Activated B cell treated with CpG ODN at 0.5 μM for 24 hours (primary cell): Measurements from ENCODE around the gene GALNT9. TPM values are rescaled to one million over a fixed set of nuclear protein-coding genes. Genes with fewer than 3 reads are reported as not detected.

ENCODE experiments used
- ATAC-seq: fragments of 200-7000 bp; cut with Tn5 transposase; one replicate; pipeline ENCODE4 v1.10.0; 2021; ENCODE audit warnings: low read depth, mild to moderate bottlenecking, moderate library complexity
- CTCF ChIA-PET: fragments of 350-600 bp; sonication (Branson Sonifier 250); formaldehyde crosslinking; loops from one replicate; lab custom pipeline; 2021; ENCODE audit warnings: antibody characterized with exemption; lab: Charles Lee
- POLR2A ChIA-PET: fragments of 350-600 bp; sonication (Branson Sonifier 250); formaldehyde crosslinking; loops from one replicate; lab custom pipeline; 2021; ENCODE audit warnings: antibody characterized with exemption; lab: Charles Lee
- DNase-seq: peaks from one replicate; pipeline ENCODE4 v3.0.0; 2022
- H3K27ac Mint-ChIP-seq: one replicate; pipeline ENCODE4 v1.8.0; 2020; ENCODE audit warnings: mixed read lengths
- H3K27me3 Mint-ChIP-seq: one replicate; pipeline ENCODE4 v1.8.0; 2021; ENCODE audit warnings: mixed read lengths
- H3K36me3 Mint-ChIP-seq: one replicate; pipeline ENCODE4 v1.8.0; 2021; ENCODE audit warnings: low read depth, mixed read lengths
- H3K4me1 Mint-ChIP-seq: one replicate; pipeline ENCODE4 v1.8.0; 2021; ENCODE audit warnings: mixed read lengths
- H3K4me3 Mint-ChIP-seq: one replicate; pipeline ENCODE4 v1.8.0; 2020; ENCODE audit warnings: mild to moderate bottlenecking, mixed read lengths
- H3K9me3 Mint-ChIP-seq: one replicate; pipeline ENCODE4 v1.8.0; 2020; ENCODE audit warnings: mixed read lengths
- CTCF ChIP-seq: fragments of 200-600 bp; IDR thresholded peaks from one replicate; pipeline ENCODE4 v1.8.0; 2022; ENCODE audit warnings: antibody characterized with exemption, mild to moderate bottlenecking
- intact Hi-C: fragments of 100-400 bp; cut with micrococcal nuclease; formaldehyde crosslinking; loops from one replicate; pipeline ENCODE4 v1.15.1; 2024
- total RNA-seq: library from RNA; stranded (reverse); gene quantifications from 2 replicates; pipeline ENCODE4 v1.2.3, GENCODE V29; 2022

The GALNT9 gene
- total RNA-seq, 1 donor from 2014 or later = not detected

GRCh38 chr12:132337557-132337956 is 8.2 kb upstream of the GALNT9 start:
- no peaks in the 10 kb centered on the region for H3K4me1 Mint-ChIP-seq
- H3K27me3 Mint-ChIP-seq = peaks cover 10% of the 10 kb centered on the region
- ChIA-PET CTCF (no interaction called here), POLR2A (no interaction called here)
- peaks cover 2% of the 10 kb centered on the region for H3K9me3 Mint-ChIP-seq
- no peak overlapping the region for H3K27ac Mint-ChIP-seq
- intact Hi-C loops = no loop called here
- ATAC-seq (no peak), DNase-seq (no peak)
- no peak overlapping the region for H3K4me3 Mint-ChIP-seq
- TF ChIP-seq CTCF = no peak
- no peaks in the 10 kb centered on the region for H3K36me3 Mint-ChIP-seq

DNA sequence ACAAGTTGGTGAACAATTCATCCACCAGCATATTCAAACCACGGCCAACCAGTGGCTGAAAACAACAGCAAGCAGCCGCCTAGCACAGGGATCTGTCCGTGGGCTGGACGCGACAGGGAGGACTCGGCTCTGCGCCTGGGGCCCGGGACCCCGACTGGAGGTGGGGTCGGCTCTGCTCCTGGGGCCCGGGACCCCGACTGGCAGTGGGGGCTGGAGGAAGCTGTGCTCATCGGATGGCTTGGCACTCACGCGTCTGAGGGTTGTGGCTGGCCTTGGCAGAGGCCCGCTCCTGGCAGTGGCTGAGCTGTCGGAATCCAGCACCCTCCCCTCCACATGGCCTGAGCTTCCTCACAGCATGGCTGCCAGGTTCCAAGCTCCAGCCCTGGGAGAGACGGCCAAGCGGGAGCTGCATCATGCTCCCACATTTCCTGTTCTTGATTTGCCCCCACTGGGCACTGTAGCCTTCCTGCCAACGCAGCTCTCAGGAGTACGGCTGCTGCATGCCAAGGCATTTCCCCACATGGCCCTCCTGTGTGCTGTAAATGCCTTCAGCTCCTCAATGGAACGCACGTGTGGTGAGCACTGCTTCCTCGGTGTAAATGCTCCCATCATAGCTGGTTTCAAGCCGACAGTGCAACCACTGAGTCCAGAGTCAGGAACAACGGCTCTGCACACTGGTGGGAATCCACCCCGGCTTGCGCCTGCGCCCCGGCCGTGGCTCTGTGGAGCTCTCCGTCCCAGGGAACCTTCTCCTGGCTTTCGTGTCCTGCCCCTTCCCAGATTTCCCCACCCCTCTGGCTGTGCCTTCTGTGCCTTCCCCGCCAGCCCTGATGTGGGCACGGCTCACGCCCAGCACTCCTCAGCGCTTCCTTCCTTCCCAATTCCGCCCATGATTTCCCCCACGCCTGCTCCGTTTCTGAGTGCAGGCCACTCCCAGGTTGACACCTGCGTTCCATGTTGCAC is 7.3 kb upstream of the GALNT9 start:
- Mint-ChIP-seq H3K27me3 (peaks cover 10% of the 10 kb centered on the region), H3K27ac (no peak overlapping the region), H3K9me3 (peaks cover 2% of the 10 kb centered on the region), H3K4me3 (no peak overlapping the region), H3K4me1 (no peaks in the 10 kb centered on the region), H3K36me3 (no peaks in the 10 kb centered on the region)
- intact Hi-C loops = no loop called here
- TF ChIP-seq CTCF = no peak
- CTCF ChIA-PET = no interaction called here
- POLR2A ChIA-PET = no interaction called here
- no peak for ATAC-seq
- no peak for DNase-seq

GRCh38 chr12:132335179-132335756 is 5.9 kb upstream of the GALNT9 start:
- H3K4me3 Mint-ChIP-seq = no peak overlapping the region
- no peaks in the 10 kb centered on the region for H3K4me1 Mint-ChIP-seq
- H3K36me3 Mint-ChIP-seq = no peaks in the 10 kb centered on the region
- ChIA-PET CTCF (no interaction called here), POLR2A (no interaction called here)
- no peak overlapping the region for H3K27ac Mint-ChIP-seq
- intact Hi-C loops = no loop called here
- TF ChIP-seq CTCF = no peak
- H3K27me3 Mint-ChIP-seq = peaks cover 15% of the 10 kb centered on the region
- DNase-seq (no peak), ATAC-seq (no peak)
- H3K9me3 Mint-ChIP-seq = peaks cover 2% of the 10 kb centered on the region

- peaks cover 17% of the 10 kb centered on the region for H3K27me3 Mint-ChIP-seq
- DNase-seq (no peak), ATAC-seq (no peak)
- ChIA-PET POLR2A (no interaction called here), CTCF (no interaction called here)
- no peaks in the 10 kb centered on the region for H3K36me3 Mint-ChIP-seq
- no peaks in the 10 kb centered on the region for H3K4me1 Mint-ChIP-seq
- no peak overlapping the region for H3K27ac Mint-ChIP-seq
- TF ChIP-seq CTCF = no peak
- intact Hi-C loops = no loop called here
- H3K4me3 Mint-ChIP-seq = no peak overlapping the region
- peaks cover 2% of the 10 kb centered on the region for H3K9me3 Mint-ChIP-seq
Measured at GRCh38 chr12:132333766-132334165, 4.4 kb upstream of the GALNT9 start.

DNA sequence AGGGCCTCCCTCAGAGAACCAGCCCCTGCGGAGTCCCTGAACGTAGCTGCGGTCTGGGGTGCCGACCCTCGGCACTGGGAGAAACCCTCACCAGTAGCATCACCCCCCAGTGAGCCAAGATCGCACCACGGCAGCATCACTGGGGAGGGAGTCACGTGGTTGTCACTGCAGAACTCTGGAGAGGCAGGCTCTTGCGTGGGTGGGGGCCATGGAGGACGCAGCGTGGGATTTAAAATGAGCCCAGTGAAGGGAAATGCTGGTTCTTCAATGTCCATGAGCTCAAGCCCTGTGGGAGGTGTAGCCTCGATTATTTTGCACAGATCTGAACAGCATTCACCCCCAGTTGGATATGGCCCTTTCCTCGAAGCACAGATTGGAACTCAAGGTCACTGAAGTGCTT is 3.9 kb upstream of the GALNT9 start:
- Mint-ChIP-seq H3K4me1 (no peaks in the 10 kb centered on the region), H3K9me3 (peaks cover 2% of the 10 kb centered on the region), H3K4me3 (no peak overlapping the region), H3K36me3 (no peaks in the 10 kb centered on the region), H3K27ac (no peak overlapping the region), H3K27me3 (peaks cover 20% of the 10 kb centered on the region)
- DNase-seq = no peak
- TF ChIP-seq CTCF = no peak
- CTCF ChIA-PET = no interaction called here
- POLR2A ChIA-PET = no interaction called here
- intact Hi-C loops = no loop called here
- ATAC-seq = no peak
